NCI-H2196 (cell line): ENCODE results near the gene DLX6.

Experiments
- DNase-seq: peaks from one replicate; lab custom pipeline; 2025; ENCODE audit not compliant: unreplicated experiment; lab: John Stamatoyannopoulos, UW

The DLX6 gene

GRCh38 chr7:97009753-97010732, 4.7 kb downstream of the DLX6 start:
- DNase-seq, result no peak

DNA sequence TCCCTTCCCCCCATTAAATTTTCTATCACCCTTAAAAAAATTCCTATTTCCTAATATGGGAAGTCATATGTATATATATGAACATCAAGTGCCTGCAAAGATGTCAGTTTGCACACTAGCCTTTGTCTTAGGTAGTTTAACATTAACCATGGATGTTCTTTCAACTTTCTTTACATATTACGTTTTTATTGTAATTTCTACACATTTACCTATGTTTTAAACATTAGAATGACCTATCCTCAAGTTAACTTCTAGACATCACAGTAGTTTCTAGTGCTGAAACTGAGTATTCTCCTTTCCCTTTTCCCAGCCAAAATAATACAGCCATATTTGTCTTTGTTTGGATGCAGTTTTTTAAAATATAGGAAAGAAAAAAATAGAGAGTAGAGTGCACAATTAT, 5.8 kb downstream of the DLX6 start:
- no peak for DNase-seq

- no peak for DNase-seq
These were observed 6.4 kb downstream of the DLX6 start for GRCh38 chr7:97011536-97012364.

- DNase-seq, result no peak
These were observed 7.2 kb downstream of the DLX6 start for GRCh38 chr7:97012365-97013133.

- DNase-seq, result no peak
These were observed 7.9 kb downstream of the DLX6 start for GRCh38 chr7:97013134-97013844.

DNA sequence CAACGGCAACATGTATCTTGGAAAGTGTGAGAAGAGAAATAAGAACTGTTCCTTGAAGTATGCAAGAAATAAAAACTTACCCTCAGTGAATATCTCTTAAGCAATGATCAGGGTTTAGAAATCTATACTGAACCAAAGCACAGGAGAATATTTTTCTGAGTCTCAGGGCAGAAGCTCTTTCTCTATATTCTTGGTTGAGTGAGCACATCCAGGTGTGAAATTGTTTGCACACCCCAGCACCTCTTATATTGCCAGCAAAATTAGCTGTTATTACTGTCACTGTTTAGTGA, 8.4 kb downstream of the DLX6 start:
- no peak for DNase-seq

GRCh38 chr7:97014145-97014750, 8.9 kb downstream of the DLX6 start:
- DNase-seq, result no peak

DNA sequence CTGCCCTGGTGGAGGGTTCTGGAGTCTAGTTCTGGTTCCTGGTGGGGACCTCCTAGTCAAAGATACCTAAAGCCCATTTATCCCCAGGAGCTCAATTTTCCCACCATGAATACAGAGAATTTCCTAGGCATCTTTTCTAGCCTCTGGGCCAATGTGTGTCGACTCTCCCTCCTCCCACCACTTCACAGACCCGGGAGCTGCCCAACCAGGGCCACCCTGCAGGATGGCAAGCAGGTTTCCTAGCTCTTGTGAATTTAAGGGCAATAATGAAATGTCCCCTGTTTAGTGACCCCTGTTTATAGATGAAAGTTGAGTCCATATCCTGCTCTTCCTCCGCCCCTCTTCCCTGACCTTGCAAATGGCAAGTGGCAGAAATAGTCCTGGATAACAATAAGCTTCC, 9.9 kb downstream of the DLX6 start:
- DNase-seq, result no peak

GRCh38 chr7:97015756-97016380, 10.5 kb downstream of the DLX6 start:
- DNase-seq, result no peak

DNA sequence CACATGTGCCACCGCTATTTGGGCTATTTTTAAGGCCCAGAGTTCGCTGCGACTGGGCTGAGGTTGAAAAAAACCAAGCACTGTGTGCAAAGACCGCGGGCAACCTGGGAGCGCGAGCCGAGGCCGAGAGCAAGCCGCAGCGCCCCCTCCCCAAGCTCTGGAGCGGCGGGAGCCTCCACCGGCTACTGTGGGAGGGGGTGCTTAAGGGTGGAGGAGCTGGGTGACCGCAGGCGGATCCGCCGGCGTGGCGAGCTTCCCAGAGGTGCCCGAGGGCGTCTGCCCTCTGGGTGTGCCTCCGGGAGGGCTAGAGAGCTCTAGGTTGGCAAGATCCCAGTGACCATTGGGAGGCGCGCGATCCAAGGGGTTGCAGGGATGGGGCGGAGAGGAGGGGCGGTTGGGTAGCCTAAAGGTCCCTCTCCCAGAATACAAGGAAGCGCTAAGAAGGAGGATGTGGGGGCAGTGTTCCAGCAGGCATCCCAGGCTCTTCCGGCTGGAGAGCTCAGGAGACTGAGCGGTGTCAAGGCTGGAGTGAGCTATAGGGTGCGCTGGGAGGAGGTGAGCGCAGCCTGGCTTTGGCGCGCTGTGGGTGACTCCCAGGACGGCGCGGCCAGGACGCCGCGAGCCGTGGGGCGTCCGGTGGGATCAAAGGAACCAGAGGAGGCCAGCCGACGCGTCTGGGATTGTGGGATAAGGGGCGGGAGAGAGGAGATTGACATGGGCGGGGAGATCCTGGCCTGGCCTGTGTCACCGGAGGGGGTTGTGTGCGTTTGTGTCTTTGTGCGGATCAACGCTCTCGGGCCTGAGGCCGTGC, 11.2 kb downstream of the DLX6 start:
- DNase-seq, result no peak

GRCh38 chr7:97017192-97018125, 12.1 kb downstream of the DLX6 start:
- no peak for DNase-seq

DNA sequence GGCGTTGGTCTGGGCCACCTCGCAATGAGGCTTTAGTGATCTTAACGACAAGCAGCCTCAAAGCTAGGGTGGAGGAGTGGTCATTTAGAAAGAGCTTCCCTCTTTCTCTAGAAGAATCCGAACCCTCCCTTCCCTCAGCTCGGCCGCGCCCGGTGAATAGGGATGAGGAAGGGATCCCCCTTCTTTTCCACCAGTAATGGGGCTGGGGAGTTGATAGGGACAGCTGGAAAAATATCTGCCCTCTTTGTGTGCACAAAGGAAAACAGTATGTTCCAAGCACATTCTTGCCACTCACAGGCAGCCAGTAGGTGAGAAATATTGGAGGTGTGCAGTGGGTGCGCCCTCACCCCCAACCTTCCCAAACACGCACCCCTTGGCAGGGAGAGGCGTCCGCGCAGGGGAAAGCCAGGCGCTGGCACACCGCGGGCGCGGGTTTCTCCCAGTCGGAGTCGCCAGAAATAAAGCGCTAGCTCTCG, 12.8 kb downstream of the DLX6 start:
- DNase-seq, result no peak

- no peak for DNase-seq
These were observed 13.6 kb downstream of the DLX6 start for GRCh38 chr7:97018791-97019531.

DNA sequence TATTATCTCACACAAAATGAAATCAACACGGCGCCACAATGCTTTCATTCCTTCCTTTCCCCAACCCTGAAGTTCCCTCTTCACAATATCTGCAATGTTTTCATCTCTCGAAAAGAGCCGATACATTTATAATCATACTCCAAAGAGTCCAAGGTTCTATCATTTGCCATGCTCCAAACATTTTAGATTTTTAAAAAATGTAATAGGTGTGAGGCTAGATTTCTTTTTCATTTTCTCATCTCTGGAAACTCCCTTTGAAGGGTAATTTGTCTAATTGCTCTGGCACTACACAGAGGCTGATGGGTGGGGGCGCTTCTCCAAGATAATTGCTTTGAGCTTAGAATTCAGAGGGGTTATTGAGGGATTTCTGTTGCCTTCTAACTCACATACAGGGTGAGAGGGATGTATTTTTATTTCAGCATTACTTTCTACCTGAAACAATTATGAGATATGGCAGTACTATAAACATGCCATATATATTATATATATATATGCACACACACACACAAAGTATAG, 14.4 kb downstream of the DLX6 start:
- DNase-seq, result no peak

- no peak for DNase-seq
These were observed 15.2 kb downstream of the DLX6 start for GRCh38 chr7:97020601-97020995.

GRCh38 chr7:97020996-97021746, 15.8 kb downstream of the DLX6 start:
- DNase-seq, result no peak
